Progenitor cell of endocrine pancreas (in vitro differentiated cells): ENCODE results near the gene STMN3. TPM values are rescaled to one million over a fixed set of nuclear protein-coding genes. Genes with fewer than 3 reads are reported as not detected.

Experiments used
- DNase-seq: peaks from one replicate; pipeline ENCODE4 v3.0.0; 2021; ENCODE audit warnings: low spot score; ENCODE audit not compliant: unreplicated experiment
- H3K27ac Mint-ChIP-seq: 2 replicates; pipeline ENCODE4 v1.8.0; 2021; ENCODE audit warnings: mild to moderate bottlenecking, moderate library complexity, mixed read lengths
- H3K27me3 Mint-ChIP-seq: 2 replicates; pipeline ENCODE4 v1.8.0; 2021; ENCODE audit warnings: mixed read lengths
- H3K36me3 Mint-ChIP-seq: 2 replicates; pipeline ENCODE4 v1.8.0; 2022; ENCODE audit warnings: mixed read lengths; ENCODE audit not compliant: insufficient read depth
- H3K4me1 Mint-ChIP-seq: 2 replicates; pipeline ENCODE4 v1.8.0; 2021; ENCODE audit warnings: low read depth, mixed read lengths
- H3K4me3 Mint-ChIP-seq: 2 replicates; pipeline ENCODE4 v1.8.0; 2021; ENCODE audit warnings: low read depth, mild to moderate bottlenecking, moderate library complexity, mixed read lengths
- H3K9me3 Mint-ChIP-seq: 2 replicates; pipeline ENCODE4 v1.8.0; 2021; ENCODE audit warnings: low read depth, mixed read lengths
- CTCF ChIP-seq: fragments of 200-600 bp; sonication (generic); IDR thresholded peaks from one replicate; pipeline ENCODE4 v1.5.0; 2021; ENCODE audit warnings: antibody characterized with exemption, mild to moderate bottlenecking; ENCODE audit not compliant: unreplicated experiment
- total RNA-seq: library from RNA; stranded (reverse); gene quantifications from 2 replicates; pipeline ENCODE4 v1.2.1, GENCODE V29; 2021

STMN3 gene
- total RNA-seq, 1 donor from 2014 or later: 25.6 TPM

DNA sequence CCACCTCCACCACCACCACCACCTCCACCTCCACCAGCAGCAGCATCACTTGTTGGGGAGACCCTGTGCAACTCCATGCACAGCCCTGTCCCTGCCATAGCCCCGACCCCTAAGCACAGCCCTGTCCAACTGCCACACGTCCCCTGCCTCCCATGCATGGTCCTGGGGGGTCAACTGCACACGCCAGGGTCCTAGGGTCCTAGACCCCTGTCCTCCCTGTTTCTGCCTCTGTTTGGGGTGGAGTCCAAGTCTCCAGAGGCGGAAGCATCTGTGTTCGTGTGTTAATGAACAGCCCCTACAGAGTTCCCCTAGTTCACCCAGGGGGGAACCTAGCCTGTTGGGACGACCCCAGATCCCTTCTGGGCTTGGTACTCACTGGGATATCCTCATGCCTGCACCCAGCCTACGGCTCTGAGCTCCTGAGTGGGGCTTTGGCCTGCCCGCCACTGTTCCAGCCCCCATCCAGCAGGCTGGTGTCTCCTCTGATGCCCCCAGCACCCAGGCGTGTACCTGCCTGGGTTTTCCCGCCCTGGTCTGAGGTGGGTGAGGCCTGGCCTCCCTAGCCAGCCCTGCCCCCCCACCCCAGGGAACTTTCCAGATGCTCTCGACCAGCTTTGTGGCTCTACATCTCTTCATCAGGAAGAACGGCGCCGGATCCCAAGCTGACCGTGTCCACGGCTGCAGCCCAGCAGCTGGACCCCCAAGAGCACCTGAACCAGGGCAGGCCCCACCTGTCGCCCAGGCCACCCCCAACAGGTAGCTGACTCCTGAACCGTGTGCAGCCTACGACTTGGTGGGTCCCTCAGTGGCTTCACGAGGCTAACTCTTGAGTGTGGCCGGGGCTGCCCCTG, 40.7 kb upstream of the STMN3 start:
- Mint-ChIP-seq H3K36me3 (peaks cover 2% of the 10 kb centered on the region), H3K9me3 (no peaks in the 10 kb centered on the region)

GRCh38 chr20:63693083-63693732, 40.0 kb upstream of the STMN3 start:
- Mint-ChIP-seq H3K27ac (peak overlapping the region; percentile 52), H3K4me1 (no peaks in the 10 kb centered on the region), H3K4me3 (no peak overlapping the region), H3K9me3 (no peaks in the 10 kb centered on the region), H3K27me3 (no peaks in the 10 kb centered on the region), H3K36me3 (peaks cover 2% of the 10 kb centered on the region)
- TF ChIP-seq CTCF: no peak
- DNase-seq: no peak

More for the DNA sequence above, 40.7 kb upstream of the STMN3 start:
- no peak for TF ChIP-seq CTCF
- Mint-ChIP-seq H3K27me3 (no peaks in the 10 kb centered on the region), H3K27ac (peak overlapping the region; percentile 86), H3K4me1 (no peaks in the 10 kb centered on the region), H3K4me3 (no peak overlapping the region)
- DNase-seq: no peak

DNA sequence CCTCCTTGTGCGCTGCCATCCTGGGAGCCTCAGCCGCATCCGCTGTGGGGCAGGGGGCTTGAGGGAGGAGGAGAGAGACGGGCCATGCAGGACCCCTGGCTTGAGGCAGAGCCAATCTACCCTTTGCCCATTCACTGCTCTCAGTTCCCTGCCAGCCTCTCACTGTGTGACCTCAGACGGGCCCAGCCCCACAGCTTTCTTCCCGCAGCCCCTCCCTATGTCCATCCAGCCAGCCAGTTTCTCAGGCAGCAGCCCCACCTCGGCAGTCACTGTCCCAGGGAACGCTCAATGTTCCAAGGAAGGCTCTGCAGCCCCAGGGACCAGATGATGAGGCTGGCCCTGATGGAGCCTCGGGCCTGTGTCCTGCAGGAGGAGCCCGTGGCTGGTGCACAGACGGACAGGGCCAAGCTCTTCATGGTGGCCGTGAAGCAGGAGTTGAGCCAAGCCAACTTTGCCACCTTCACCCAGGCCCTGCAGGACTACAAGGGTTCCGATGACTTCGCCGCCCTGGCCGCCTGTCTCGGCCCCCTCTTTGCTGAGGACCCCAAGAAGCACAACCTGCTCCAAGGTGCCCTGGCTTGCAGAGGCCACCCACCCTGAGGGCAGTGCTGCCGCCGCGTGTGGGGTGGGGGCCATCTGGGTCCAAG, 39.3 kb upstream of the STMN3 start:
- H3K4me3 Mint-ChIP-seq: no peak overlapping the region
- no peak for DNase-seq
- no peak for TF ChIP-seq CTCF
- no peaks in the 10 kb centered on the region for H3K4me1 Mint-ChIP-seq
- H3K27ac Mint-ChIP-seq: peak overlapping the region; percentile 52
- peaks cover 2% of the 10 kb centered on the region for H3K36me3 Mint-ChIP-seq
- H3K27me3 Mint-ChIP-seq: no peaks in the 10 kb centered on the region
- no peaks in the 10 kb centered on the region for H3K9me3 Mint-ChIP-seq

DNA sequence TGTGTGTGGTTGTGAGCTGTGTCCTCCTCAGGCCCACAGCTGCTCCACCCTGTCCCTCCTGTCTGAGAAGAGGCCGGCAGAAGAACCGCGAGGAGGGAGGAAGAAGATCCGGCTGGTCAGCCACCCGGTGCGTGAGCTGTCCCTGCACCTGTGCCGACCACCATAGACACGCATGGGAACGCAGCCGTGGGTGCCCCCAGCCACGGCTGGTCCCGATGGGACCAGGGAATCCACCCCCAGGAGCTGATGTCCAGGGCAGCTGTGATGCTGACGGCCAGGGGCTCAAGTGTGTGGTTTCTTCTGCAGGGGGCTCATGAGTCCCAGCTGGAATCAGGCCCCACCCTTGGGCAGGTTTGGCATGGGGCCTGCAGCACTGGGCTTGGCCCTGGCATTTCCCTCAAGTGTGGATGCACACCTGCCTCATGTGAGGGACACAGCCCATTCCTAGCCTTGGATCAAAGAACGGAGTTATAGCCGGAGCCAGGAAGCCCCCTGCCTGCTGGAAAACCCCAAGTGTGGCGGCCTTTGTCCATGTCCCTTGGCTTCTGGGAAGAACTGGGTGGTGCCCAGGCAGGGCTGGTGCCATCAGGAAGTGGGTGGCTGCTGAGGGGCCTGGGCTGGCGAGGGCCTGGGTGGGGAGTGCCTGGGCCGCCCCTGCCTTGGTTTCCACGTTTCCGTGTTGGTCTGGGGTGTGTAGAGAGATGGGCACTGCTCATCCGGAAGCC, 38.6 kb upstream of the STMN3 start:
- H3K4me1 Mint-ChIP-seq: no peaks in the 10 kb centered on the region
- H3K27me3 Mint-ChIP-seq: no peaks in the 10 kb centered on the region
- TF ChIP-seq CTCF: no peak
- peak overlapping the region; percentile 52 for H3K27ac Mint-ChIP-seq
- H3K4me3 Mint-ChIP-seq: no peak overlapping the region
- no peaks in the 10 kb centered on the region for H3K9me3 Mint-ChIP-seq
- peaks cover 2% of the 10 kb centered on the region for H3K36me3 Mint-ChIP-seq
- no peak for DNase-seq
